NCI-H1417 (cell line): ENCODE data around the gene NDUFA12.
A peak's percentile ranks its signal among the peaks of the same experiment; 100 is the strongest.
"Not testable (repeated sequence)": the region's sequence is repeated elsewhere in the genome, so short reads cannot be mapped to it uniquely, and the experiment has no call there.

Source experiments
- DNase-seq, 3 experiments: peaks; one replicate each; lab custom pipeline; 2025; lab: John Stamatoyannopoulos, UW

The NDUFA12 gene

DNA sequence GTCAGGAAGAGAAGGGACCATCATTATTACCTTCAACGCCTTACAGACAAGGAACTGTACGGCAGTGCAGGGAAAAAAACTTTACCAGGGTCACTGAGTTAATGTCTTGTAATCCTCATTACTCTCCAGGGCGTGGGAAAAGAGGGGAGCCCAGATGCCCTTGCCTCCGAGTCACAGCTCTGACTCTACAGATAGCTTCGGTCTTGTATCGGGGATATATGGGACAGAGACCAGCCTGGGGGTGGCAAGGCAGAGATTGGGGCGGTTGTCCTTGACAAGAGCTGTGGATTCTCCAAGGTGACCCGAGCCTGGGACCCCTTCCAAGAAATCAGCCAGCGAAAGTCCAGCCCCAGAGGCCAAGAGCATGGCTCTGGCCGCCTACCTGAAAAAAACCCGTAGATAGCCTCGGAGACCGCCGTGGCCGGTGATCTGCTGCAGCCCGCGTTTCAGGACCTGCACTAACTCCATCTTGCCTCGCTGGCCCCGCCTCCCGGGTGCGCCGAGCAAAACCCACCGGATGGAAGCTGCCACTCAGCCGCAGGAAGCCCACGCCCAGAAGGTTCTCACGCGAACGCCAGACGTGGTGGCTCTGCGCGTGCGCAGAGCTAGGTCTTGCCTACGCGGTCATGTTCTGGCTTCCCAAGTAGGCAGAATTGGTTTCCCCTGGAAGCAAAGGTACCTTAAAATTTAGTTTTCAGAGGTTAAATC, at the start of gene NDUFA12:
Gene NDUFA12, minus strand, starts transcription at position 485 of the 708 bp plus-strand sequence. Its CDS starts 17 bp downstream, at position 468.
- DNase-seq, result peak; percentile 97 to 99 (median 99)

DNA sequence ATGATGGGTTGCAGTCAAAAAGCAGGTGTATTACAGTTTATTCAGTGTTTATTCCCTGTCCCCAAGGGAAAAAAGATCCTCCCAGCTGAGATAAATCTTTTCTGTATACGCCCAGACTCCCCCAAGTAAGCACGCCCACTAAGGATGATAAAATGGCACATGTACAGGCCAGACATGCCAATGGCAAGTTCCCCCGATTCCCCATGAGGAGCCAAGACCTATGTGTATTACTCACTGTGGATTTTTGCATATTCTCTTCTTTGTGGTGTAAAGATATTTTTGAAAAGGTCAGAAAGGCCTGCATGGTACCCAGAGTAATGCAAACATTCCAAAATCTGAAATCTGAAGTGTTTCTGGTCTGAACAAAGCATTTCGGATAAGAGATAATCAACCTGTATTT, 47.7 kb upstream of the NDUFA12 start:
- no peak for DNase-seq

DNA sequence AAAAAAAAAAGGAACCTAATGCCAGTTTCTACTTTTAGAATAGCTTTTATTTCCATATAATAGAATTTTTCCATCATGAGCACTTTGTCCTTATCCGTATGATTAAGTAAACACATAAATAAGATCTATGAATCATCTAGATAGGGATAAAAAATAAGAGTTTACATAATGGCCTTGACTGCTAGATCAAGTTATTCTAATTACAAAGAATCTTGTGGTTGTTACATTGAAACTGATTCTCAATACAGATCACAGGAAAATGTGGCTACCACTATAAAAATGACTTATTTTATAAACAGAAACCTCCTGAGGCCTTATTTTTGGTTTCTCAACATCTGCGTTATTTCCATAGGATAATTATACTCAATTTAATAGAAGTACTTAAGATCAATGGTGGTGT, 34.4 kb upstream of the NDUFA12 start:
- no peak for DNase-seq

DNA sequence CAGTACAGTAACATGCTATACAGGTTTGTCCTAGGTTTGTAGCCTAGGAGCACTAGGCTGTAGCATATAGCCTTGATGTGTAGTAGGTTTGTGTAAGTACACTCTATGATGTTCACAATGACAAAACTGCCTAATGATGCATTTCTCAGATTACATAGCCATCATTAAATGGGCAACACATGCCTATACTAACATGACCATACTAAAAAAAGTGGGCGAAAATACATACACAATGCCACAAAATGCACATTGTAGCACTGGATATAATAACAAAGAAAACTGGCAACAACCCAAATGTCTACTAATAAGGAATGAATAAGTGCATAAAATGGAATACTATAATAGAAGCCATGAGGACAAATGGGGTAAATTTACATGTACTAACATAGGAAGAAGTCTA, 31.3 kb upstream of the NDUFA12 start:
- no peak for DNase-seq

DNA sequence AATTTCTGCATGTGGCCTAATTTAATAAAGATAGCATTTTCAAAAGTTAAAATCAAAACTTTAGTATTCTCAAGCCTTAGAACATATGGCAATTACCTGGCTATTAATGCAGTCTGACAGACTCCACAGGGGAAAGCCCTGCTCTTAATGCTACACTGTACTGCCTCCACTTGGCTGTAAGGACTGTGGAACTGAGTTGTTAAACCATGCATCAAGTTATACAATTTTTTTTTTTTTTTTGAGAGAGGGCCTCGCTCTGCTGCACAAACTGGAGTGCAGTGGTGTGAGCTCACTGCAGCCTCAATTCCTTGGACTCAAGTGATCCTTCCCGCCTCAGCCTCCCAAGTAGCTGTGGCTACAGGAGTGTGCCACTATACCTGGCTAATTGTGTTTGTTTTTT, 19.0 kb upstream of the NDUFA12 start:
- DNase-seq, result no peak

DNA sequence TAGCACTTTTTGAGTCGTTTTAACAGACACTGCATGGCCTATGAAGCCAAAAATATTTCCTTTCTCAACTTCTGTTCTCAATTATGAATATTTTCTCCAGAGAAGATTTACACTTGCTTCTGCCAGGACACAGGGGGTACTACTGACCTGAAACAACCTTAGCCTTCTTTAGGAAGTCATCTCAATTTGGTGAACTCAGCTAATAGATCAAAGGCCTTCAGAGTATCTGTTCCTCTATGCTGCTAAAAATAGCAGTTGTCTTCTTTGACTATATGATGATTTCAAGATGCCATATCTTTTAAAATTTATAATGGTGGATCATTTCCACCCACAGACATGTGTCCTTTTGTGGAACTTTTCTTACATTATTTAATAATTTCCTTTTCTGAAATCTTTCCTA, 14.0 kb upstream of the NDUFA12 start:
- no peak for DNase-seq

DNA sequence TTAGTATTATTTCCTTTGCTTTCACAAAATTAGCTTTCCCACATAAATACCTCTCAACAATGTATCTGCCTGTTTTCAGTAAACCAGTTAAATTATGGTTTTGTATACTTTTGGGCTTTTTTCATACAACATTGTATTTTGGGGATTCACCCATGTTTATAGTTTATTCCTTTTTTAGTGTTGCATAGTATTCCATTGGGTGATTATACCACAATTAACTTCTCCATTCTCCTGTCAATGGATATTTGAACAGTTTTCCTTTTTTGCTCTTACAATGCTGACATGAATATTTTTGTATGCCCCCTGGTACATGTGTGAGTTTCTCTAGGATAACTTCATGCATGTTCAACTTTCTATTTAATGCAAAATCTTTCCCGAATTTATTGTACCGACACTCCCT, 12.6 kb upstream of the NDUFA12 start:
- DNase-seq, result no peak

DNA sequence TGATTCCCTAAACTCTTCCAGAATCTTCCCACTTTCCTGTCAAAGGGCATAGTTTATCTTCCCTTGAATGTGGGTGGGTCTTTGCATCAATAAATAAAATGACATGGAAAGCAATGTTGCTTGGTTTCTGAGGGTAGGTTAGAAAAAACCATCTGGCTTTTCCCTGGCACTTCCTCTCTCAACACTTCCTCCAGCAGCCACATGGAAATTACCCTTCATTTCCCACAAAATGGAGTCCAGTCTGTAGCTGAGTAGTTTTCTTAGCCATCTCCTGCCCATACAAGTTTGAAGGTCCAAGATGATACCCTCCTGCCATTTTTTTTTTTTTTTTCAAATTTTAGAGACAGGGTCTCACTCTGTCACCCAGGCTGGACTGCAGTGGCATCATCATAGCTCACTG, 11.1 kb upstream of the NDUFA12 start:
- no peak for DNase-seq

DNA sequence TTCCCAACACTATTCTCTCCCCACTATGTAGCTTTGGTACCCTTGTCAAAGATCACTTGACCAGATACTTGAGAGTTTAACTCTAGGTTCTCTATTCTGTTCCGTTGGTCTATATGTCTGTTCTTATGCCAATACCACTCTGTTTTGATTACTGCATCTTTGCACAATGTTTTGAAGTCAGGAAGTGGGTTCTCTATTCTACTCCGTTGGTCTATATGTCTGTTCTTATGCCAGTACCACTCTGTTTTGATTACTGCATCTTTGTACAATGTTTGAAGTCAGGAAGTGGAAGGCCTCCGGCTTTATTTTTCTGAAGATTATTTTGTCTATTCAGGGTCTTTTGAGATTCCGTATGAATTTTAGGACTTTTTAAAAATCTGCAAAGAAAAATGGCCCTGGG, 2.7 kb upstream of the NDUFA12 start:
- no peak for DNase-seq

DNA sequence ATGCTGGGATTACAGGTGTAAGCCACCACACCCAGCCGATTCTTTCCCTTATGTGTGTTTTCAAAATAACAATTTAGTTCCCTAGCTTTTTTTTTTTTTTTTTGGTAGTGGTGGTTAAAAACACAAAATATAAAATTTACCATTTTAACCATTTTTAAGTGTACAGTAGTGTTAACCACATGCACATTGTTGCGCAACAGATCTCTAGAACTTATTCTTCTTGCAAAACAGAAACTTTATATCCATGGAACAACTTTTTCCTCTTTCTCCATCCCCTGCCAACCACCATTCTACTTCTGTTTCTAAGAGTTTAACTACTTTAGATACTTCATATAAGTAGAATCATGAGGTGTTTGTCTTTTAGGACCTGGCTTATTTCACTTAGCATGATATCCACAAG, 1.1 kb upstream of the NDUFA12 start:
- no peak for DNase-seq

DNA sequence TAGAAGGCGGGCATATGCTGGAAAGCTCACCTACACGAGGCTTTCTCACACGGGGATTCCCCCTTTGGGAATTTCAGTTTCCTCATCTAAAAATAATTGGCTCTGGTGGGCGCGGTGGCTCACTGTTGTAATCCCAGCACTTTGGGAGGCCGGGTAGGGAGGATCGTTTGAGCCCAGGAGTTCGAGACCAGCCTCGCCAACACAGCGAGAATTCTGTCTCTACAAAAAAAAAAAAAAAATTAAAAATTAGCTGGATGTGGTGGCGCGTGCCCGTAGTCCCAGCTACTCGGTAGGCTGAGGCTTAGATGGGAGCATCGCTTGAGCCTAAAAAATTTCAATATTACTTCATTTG, 400 bp upstream of the NDUFA12 start:
- DNase-seq, result no peak

DNA sequence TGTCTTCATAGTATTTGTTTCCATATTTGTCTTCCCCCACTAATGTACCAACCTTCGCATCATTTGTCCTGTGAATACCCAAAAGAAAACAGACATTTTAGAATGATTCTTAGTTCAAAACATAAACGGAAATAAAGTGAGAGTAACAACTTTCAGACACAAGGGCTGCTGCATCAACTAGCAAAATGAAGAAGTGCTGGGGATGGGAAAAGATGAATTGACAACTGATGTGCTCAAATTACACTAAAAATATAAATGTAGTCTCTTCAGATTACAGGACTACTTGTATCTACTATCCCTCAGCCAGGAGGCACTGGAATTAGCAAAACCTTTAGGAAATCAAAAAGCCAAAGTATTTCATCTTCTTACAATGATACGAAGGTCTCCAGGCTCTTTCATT, 743 bp downstream of the NDUFA12 start:
- peak in 1 of 3 experiments; percentile 42 for DNase-seq

DNA sequence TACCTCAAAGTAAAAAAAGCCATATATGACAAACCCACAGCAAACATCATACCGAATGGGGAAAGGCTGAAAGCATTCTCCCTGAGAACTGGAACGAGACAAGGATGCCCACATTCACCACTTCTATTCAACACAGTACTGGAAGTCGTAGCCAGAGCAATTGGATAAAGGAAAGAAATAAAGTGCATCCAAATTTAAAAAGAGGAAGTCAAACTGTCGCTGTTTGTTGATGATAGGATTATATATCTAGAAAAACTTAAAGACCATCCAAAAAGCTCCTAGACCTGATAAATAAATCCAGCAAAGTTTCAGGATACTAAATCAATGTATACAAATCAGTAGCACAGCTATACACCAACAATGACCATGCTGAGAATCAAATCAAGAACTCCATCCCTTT, 5.2 kb downstream of the NDUFA12 start:
- DNase-seq, result no peak

DNA sequence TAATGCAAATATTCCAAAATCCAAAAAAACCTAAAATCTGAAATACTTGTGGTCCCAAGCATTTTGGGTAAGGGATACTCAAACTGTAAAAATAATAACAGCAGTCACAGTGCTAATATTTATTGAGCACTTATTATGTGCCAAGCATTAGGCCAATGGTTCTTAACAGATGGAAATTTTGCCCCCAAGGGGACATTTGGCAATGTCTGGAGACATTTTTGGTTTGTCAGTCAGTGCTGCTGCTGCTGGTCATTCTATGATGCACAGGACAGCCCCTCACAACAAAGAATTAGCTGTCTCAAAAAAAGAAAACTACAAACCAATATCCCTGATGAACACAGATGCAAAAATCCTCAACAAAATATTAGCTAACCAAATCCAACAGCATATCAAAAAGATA, 5.8 kb downstream of the NDUFA12 start:
- no peak for DNase-seq

DNA sequence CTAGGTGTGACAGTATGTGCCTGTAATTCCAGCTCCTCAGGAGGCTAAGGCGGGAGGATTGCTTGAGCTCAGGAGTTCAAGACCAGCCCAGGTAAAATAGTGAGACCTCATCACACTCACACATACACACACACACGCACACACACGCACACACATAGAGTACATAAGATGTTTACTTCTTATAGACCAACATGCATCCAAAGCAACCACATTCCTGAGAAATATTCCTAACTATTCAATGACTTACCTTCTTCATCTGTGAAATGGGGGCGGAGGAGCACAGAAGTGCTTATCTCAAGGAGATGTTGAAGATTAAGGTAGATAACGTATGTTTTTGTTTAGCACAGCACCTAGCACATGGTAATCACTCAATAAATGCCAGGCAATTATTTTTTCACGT, 6.4 kb downstream of the NDUFA12 start:
- DNase-seq, result no peak

DNA sequence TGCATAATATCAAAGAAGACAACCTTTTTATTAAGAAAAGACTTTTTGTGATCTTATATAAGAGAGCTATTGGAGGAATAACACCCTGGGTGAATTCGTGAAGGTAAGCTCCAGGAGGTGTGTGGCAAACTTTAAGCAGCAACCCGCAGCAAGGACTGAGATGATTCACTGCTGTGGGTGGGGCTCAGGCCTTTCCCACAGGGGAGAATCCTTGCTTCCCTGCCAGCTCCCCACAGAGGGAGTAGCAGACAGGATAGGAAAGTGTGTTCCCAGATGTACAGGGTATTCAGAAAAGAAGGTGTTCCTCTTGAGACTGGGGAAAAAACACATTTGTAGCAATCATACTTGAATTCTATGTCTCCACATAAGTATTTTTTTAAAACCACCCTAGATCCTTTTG, 9.2 kb downstream of the NDUFA12 start:
- no peak for DNase-seq

DNA sequence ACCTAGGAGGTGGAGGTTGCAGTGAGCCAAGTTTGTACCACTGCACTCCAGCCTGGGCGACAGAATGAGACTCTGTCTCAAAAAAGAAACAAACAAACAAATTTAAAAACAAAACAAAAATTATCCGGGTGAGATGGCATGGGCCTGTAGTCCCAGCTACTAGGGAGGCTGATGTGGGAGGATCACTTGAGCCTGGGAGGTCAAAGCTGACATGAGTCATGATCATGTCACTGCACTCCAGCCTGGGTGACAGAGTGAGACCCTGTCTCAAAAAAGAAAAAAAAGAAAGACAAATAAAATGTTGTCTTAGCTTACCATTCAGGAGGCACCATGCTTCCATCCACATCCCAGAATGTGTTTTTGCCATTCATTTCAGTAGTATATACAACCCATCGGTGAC, 9.6 kb downstream of the NDUFA12 start:
- DNase-seq, result not testable (repeated sequence)

DNA sequence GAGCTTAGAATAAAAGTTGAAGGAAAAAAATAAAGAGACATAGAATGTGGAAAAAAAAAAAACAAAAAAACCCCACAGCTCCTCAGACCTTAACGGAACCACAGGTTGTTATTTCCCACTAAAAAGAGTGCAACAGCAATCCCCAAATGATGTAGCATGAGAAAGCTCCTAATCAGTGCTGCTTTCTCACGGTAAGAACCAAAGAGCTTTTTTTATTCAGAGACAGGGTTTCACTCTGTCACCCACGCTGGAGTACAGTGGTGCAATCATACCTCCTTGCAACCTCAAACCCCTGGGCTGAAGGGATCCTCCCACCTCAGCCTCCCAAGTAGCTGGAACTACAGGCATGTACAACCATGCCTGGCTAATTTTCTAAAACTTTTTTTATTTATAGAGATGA, 13.3 kb downstream of the NDUFA12 start:
- DNase-seq, result no peak

DNA sequence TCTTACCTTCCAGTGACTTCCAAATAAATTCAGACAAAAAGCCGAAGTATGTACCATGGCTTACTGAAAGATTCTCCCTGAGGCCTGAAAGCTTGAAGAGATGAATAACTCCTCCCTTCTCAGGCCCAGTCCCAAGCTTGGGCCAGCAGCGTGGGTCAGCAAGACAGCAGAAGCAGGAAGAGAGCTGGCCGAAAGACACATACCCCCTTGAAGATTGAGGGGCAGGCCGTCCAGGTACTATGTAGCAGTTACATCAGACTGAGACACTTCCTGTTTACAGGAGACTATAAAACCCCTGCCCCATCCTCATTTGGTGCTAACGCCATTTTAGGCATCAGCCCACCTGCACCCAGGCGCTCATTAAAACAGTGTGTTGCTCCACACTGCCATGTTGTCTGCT, 15.0 kb downstream of the NDUFA12 start:
- no peak for DNase-seq

DNA sequence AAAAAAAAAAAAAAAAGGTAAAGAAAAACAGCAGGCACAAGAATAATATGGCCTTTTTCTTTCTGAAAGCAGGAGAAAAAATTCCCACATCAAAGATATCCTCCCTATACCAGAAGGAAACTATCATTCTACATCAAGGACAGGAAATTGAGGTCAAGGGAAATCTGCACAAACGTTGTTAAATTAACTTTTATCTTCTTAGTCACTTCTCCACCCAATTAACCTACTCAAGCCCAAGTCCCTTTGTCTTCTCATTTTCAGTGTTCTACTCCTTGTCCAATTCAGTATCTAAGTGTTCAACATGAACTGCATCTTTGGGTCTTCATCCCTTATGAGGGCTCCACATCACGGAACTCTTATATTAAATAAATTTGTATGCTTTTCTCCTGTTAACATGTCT, 15.7 kb downstream of the NDUFA12 start:
- DNase-seq, result no peak

DNA sequence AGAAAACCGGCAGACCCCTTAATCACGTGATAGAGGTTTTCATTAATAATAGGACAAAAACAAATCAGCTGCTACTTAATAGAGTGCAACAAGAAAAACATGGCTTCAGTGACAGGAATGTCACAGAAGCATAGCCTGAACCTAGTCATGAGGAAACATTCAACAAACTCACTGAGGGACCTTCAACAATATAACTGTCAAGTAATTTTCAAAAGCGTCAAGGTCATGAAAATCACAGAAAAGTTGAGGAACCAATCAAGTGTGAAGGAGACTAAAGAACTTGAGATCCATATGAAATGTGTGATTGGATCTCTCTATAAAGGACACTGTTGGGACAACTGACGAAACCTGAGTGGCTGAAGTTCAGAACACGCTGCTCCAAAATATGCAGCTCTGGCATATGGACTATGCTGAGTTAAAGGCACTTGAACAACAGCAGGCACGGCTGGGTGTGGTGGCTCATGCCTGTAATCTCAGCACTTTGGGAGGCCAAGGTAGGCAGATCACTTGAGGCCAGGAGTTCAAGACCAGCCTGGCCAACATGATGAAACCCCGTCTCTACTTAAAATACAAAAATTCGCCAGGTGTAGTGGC, 16.3 kb downstream of the NDUFA12 start:
- DNase-seq, result no peak

DNA sequence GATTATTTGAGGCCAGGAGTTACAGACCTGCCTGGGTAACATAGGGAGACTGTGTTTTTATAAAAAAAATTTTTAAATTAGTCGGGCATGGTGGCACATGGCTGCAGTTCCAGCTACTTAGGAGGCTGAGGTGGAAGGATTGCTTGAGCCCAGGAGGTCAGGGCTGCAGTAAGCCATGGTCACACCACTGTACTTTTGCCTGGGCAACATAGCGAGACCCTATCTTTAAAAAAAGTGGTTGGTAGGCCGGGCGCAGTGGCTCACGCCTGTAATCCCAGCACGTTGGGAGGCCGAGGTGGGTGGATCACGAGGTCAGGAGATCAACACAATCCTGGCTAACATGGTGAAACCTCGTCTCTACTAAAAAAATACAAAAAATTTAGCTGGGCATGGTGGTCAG, 18.4 kb downstream of the NDUFA12 start:
- DNase-seq, result not testable (repeated sequence)

DNA sequence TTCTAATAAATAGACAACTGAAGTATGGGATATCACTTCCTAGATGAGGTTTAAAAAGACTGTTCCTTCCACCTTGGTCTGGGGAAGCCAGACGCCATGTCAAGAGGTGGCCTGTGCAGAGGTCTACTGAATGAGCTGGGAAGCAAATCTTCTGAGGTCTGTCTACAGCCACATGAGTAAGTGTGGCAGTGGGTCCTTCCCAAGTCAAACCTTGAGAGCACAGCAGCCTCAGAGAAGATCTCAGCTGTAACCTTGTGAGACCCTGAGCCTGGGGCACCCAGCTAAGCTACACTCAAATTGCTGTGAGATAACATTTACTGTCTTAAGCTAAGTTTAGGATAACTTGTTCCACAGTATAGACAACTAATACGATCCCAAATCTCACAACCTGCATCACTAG, 20.2 kb downstream of the NDUFA12 start:
- no peak for DNase-seq

DNA sequence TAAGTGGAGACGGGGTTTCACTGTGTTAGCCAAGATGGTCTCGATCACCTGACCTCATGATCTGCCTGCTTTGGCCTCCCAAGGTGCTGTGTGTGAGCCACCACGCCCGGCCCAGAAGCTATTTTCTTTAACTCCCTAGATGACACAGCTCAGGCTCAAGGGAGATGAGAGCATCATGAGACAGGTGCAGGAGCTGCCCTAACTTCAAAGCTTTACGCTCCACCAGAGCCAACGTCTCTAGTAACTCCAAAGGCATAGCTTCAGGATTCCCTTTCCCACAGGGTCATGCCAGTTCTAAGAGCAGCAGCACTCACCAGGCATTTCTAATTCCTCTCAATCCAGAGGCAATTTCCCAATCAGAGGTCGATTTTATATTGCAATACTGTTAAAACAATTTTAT, 21.0 kb downstream of the NDUFA12 start:
- DNase-seq, result no peak
